Activated naive CD4-positive, alpha-beta T cell treated with anti-CD3 and anti-CD28 coated beads, Interleukin-2, amount 50 U/mL, for 72 hours (primary cell): ENCODE results near the gene DDX31. TPM values are rescaled to one million over a fixed set of nuclear protein-coding genes. Genes with fewer than 3 reads are reported as not detected.

Source experiments
- ATAC-seq, 2 donors: fragments of 150-1000 bp; cut with Tn5 transposase; 2 replicates each; pipeline ENCODE4 v1.10.0; 2021; ENCODE audit warnings: mild to moderate bottlenecking in 2 of 2, moderate library complexity in 2 of 2
- DNase-seq, 2 donors: peaks; one replicate each; pipeline ENCODE4 v3.0.0; 2021 to 2022; ENCODE audit warnings: low spot score in 2 of 2
- H3K27ac Mint-ChIP-seq, 2 donors: one replicate each; pipeline ENCODE4 v1.8.0; 2022; ENCODE audit warnings: mild to moderate bottlenecking in 2 of 2, mixed read lengths in 2 of 2
- H3K36me3 Mint-ChIP-seq, 2 donors: one replicate each; pipeline ENCODE4 v1.8.0; 2022; ENCODE audit warnings: mixed read lengths in 2 of 2
- H3K9me3 Mint-ChIP-seq, 2 donors: one replicate each; pipeline ENCODE4 v1.8.0; 2022; ENCODE audit warnings: mixed read lengths in 2 of 2
- total RNA-seq, 2 donors: library from RNA; stranded (reverse); gene quantifications; one replicate each; pipeline ENCODE4 v1.2.3, GENCODE V29; 2022

The DDX31 gene
- total RNA-seq, 2 donors from 2014 or later, result 13.8 to 17.8 TPM

DNA sequence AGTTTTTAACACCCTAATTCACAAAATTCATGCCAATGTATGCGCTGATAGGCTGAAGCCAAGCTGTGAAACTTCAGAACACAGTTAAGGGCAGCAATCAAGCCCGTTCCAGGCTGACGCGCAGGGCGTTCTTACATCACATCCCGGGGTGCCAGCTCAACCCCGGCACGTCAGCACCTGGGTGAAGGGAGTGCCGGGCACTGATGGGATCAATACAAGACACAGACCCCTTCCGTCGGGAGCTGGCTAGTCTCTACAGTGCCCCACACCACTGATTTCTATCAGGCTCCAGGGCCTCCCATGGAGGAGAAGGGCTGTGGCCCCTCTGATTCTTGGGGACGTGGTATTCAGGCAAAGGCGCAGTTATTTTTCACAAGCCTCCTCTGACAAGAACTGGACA is 75.4 kb downstream of the DDX31 start:
- Mint-ChIP-seq H3K9me3 (no peaks in the 10 kb centered on the region), H3K27ac (no peak overlapping the region), H3K36me3 (peaks cover 20 to 33% of the 10 kb centered on the region in 2 donors)
- DNase-seq (no peak), ATAC-seq (no peak)

DNA sequence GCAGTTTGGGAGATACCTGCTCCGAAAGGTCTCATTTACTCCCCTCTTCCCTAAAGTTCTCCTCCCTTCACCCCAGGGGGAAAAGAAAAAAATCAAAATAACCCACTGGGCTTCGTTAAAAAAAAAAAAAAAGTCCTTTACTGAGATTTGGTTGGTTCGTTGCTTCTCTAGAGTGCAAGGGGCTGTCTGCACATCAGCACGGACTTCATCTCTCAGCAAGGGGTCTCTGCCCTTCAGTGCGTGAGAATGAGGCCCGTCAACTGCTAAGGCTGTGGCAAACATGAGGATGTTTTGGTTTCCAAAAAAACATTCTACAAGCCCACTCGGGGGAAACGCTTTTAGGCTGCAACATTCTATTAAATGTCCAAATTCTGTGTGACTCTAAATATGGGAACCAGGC is 77.3 kb downstream of the DDX31 start:
- no peak for DNase-seq
- Mint-ChIP-seq H3K27ac (no peak overlapping the region), H3K9me3 (no peaks in the 10 kb centered on the region), H3K36me3 (peaks cover 20 to 24% of the 10 kb centered on the region in 2 donors)
- ATAC-seq, result no peak

DNA sequence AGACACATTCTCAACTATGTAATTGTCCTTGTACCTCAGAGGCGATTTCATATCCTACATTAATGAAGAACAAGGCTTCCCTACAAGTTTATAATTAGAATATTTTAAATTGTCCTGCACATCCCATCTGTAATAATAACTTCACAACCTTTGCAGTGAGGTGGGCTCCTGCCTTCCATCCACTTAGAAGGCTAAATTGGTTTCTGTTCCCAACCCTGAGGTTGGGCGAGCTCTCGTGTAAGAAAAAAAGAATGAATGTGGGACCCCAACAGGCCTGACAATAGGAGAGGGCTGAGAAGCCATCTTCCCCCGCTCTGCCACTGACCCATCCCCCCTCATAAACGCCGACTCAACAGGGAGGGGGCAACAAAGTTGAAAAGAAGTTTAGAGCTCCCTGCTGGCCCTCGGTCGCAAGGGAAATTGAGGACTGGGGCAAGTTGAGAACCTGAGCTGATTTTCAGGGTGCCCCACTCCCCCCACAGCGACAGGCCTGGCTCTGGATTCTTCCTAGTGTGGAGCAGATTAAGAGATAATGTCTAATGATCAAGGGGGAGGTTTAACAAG is 78.0 kb downstream of the DDX31 start:
- DNase-seq (no peak), ATAC-seq (no peak)
- H3K27ac Mint-ChIP-seq, result no peak overlapping the region
- H3K36me3 Mint-ChIP-seq, result peaks cover 20 to 24% of the 10 kb centered on the region in 2 donors
- H3K9me3 Mint-ChIP-seq, result no peaks in the 10 kb centered on the region

DNA sequence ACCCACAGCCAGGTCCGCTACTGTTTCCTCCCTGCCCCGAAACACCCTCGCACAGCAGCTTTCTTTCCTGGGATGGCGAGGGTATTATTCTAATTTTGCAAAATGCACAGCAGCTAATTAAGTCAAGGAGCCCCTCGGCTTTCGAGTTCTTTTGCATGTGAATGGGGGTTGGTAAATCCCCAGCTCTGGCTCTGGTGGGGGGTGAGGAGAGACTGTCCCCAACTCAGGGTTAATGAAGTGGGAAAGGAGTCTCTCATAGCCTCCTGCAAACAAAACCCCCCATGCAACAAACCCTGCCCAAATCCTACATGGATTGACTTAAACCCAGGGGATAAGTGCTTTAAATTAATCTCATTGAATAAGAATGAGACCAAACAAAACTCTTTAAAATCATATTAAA is 78.5 kb downstream of the DDX31 start:
- Mint-ChIP-seq H3K36me3 (peaks cover 15 to 21% of the 10 kb centered on the region in 2 donors), H3K27ac (no peak overlapping the region)
- no peak for ATAC-seq

DNA sequence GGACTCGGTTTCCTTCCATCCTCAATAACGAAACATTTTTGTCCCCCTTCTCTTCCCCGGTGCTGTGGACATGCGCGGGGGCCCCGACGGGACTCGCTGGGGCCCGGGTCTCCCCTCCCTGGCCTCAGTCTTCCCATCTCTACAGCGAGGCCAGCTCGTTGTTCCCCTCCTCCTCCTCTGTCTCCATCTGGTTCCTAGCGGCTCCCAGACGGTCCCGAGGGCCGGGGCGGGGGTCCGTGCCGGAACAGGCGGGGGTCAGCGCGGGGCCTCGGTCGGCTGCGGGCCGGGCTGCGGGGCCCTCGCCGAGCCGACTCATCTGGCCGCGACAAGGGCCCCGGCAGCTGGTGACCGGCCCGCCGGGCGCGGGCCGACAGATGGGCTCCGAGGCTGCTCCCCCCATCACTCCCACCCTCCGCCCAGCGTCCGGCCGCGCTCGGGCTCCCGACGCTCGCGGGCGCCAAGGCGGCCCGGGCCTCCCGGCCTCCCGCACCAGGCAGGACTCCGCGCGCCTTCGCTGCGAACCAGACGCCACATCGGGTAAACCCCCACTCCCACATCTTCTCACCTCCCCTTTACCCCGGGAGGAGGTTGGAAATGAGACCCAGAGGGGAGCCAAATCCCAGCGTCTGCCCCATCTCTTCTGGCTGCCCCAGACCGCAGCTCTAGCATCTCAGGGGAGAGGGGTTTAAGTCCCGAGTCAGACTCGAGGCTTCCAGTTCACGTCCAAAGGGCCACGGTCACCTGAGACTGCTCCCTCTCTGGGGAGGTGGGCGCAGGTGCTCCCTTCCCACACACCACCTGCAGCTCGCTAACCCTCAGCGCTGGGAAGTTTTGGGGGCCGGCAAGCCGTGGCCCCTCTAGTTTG is 79.2 kb downstream of the DDX31 start:
- DNase-seq (peak in 1 of 2 donors; percentile 4), ATAC-seq (no peak)
- no peaks in the 10 kb centered on the region for H3K9me3 Mint-ChIP-seq
- peaks cover 8 to 19% of the 10 kb centered on the region in 2 donors for H3K36me3 Mint-ChIP-seq
- no peak overlapping the region for H3K27ac Mint-ChIP-seq

More for the DNA sequence above, 78.5 kb downstream of the DDX31 start:
- H3K9me3 Mint-ChIP-seq, result no peaks in the 10 kb centered on the region
- DNase-seq, result no peak

DNA sequence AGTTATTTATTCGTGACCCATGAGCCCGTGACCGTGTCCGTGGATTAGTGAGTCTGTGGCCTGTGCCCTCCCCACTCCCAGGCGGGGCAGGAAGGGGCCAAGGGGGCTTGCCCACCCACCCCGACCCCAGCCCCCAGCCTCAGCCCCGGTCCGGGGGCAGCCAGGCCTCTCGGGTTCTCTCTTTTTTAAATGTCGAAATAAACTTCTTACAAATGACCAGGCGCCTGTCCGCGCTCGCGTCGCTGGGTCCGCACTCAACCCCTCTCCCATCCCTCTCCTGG is 79.8 kb downstream of the DDX31 start:
- H3K27ac Mint-ChIP-seq, result no peak overlapping the region
- peaks cover 8 to 14% of the 10 kb centered on the region in 2 donors for H3K36me3 Mint-ChIP-seq
- H3K9me3 Mint-ChIP-seq, result no peaks in the 10 kb centered on the region
- DNase-seq, result no peak
- no peak for ATAC-seq

DNA sequence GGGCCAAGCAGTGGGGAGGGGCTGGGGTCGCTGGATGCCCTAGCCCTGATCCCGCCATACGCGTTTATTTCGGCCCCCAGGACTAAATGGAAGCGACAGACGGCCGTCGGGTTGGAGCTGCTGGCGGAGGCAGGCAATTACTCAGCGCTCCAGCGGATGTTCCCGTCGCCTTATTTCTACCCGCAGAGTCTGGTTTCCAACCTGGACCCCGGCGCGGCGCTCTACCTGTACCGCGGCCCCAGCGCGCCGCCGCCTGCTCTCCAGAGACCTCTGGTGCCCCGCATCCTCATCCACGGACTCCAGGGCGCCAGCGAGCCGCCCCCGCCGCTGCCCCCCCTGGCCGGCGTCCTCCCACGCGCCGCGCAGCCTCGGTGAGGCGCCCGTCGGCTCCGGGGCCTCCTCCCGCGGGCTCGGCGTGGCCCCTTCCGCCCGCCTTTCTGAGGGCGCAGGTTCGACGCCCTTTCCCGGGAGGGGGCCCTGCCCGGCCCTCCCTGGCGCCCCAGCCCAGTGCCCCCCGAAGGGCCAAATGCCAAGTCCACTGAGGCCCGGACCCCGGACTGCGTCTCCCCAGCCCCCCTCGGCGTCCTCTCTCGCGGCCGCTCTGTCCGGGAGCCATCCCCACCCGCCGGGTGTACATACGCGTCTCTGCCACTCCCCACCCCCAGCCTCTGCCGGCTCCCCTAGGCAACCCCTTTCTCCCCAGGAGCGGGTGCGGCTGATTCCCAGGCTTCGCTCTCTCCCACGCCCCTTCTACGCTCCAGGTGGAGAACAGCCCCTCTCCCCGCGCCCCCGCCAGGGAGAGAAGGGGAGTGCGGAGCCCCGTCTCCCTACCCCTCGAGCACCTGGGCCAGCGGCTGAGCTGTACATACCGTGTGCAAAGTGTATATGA is 80.4 kb downstream of the DDX31 start:
- DNase-seq (peak in 1 of 2 donors; percentile 11), ATAC-seq (peak in 1 of 2 donors; percentile 14)
- Mint-ChIP-seq H3K9me3 (no peaks in the 10 kb centered on the region), H3K36me3 (peaks cover 8 to 9% of the 10 kb centered on the region in 2 donors), H3K27ac (no peak overlapping the region)

DNA sequence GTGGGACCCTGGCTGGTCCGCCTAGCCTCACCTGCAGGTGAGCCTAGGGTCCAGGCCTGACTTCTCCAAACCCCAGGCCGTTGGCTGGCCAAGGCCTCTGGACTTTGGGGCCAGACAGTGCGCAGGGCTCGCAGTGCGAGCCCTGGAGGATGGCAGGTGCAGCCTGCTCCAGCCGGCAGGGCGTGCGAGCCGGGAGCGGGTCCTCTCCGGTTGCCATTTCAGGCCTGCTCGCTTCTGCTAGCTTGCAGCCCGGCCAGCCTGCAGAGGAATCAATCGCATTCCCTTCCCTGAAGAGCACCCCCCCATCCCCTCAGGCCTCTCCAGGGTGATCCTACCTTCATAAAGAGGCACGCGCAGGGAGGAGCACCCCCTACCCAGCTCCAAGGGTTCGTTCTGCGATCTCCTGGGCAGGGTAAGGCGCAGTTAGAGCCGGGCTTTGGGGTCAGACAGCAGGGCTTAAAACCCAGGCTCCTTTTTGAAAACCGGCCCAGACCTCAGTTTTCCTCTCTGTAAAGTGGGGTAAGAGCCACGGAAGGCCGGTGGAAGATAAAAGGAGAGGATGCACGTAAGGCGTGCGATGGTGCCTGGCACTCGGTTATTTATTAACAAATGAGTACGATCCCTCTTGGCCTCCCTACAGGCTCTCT is 81.2 kb downstream of the DDX31 start:
- Mint-ChIP-seq H3K9me3 (no peaks in the 10 kb centered on the region), H3K36me3 (peaks cover 4 to 10% of the 10 kb centered on the region in 2 donors), H3K27ac (no peak overlapping the region)
- DNase-seq (peak in 1 of 2 donors; percentile 10), ATAC-seq (no peak)

DNA sequence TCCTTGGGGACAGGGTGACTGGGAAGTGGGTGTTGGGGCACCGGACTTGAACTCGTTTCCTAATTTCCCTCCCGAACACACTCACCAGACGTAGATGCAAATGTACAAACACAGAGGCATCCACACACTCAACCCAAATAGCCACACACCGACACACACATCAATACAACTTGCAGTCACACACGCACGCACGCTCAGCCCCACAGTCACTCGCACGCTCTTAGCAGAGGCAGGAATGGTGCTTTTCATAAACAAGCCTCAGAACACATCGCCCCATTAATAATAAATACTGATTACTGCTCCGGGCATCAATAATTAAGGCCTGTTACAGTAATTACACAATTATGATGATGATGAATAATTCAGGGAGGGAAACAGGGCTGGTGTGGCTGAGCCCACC is 81.7 kb downstream of the DDX31 start:
- no peak for DNase-seq
- no peak for ATAC-seq
- Mint-ChIP-seq H3K9me3 (no peaks in the 10 kb centered on the region), H3K36me3 (peaks cover 0 to 11% of the 10 kb centered on the region in 2 donors), H3K27ac (no peak overlapping the region)

DNA sequence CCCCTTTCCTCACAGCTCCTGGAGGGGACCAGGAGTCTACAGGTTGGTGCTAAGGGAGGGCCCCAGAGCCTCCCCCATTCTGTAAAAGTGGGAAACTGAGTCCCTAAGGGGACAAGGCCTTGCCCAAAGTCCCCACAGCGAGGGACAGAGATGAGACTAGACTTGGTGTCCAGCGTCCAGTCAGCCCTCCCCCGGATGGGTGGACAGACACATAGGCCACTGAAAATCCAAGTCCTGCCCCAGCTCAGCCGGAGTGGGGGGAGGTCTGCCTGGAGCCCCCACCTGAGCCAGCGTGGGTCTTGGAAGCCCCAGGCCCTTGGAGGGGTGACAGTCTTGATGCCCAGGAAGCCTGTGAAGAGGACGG is 82.2 kb downstream of the DDX31 start:
- ATAC-seq, result no peak
- DNase-seq, result peak in 1 of 2 donors; percentile 6
- Mint-ChIP-seq H3K9me3 (no peaks in the 10 kb centered on the region), H3K27ac (no peak overlapping the region), H3K36me3 (peaks cover 0 to 11% of the 10 kb centered on the region in 2 donors)

DNA sequence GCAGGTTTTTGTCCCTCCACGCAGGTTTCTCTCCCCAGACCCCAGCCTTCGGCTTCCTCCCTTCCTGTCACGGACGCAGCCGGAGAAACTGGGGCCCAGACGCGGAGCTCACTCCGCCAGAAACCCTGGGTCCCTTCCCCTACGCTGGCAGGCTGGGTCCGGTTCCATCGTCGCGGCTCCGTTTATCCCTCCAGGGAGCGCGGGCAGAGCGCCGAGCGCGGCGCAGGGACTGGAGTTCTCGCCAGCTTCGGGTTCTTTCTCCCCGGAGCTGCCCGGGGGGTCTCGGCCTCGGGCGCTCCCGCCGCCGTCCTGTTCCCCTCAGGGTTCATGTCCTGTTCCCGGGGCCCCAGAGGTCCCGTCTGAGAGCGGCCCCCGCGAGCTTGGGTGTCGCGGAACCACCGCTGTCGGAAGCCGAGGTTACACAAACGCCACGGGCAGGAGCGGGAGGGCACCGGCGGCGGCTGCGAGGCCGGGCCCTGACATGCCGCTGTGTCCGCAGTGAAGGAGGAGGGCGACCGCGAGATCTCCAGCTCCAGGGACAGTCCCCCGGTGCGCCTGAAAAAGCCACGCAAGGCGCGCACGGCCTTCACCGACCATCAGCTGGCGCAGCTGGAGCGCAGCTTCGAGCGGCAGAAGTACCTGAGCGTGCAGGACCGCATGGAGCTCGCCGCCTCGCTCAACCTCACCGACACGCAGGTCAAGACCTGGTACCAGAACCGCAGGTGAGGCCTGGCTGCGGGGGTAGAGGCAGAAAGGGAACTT is 82.8 kb downstream of the DDX31 start:
- H3K27ac Mint-ChIP-seq, result no peak overlapping the region
- no peaks in the 10 kb centered on the region for H3K9me3 Mint-ChIP-seq
- ATAC-seq, result peak in 1 of 2 donors; percentile 36
- H3K36me3 Mint-ChIP-seq, result peaks cover 0 to 11% of the 10 kb centered on the region in 2 donors
- DNase-seq, result peak in 1 of 2 donors; percentile 15

DNA sequence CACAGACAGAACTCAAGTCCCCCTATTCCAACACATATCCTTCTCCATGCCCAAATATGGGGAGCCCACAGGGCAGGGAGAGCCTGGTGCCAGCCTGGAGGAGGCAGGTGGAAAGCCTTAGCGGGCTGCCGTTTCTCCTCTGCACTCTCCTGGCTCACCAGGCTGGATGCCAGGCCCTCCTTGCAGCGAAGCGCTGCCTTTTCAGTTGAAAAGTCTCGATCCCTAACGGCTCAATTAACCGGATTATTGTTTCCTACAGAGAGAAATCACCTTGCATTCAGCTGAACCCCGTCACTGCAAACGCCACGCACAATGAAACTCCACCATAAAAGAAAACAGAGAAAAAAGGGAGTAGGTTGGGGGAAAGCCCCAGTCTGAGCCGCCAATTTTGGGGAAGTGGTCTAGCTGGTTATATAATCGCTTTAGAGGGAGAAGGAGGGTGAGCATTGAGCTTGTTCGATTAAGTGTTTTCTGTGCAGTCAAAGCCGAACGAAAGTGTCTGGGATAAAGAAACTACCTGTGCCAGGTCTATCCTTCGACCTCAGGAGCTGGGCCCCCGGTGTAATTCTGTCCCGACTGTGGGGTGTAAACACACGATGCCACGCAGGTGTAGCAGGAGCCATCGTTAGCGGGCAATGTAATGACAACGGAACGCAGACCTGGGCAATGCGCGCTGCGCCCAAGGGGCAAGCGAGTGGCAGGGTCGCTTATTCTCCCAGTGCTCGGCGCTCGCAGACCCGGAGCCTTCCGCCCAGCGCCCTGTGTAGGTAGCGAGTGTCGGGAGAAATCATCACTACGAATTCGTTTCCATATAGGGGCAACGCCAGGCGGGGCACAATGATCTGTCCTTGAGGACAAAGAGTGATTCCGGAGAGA is 83.6 kb downstream of the DDX31 start:
- ATAC-seq (no peak), DNase-seq (peak in 1 of 2 donors; percentile 11)
- H3K9me3 Mint-ChIP-seq, result no peaks in the 10 kb centered on the region
- peak overlapping the region in 1 of 2 donors; percentile 2 for H3K27ac Mint-ChIP-seq
- peaks cover 0 to 15% of the 10 kb centered on the region in 2 donors for H3K36me3 Mint-ChIP-seq

DNA sequence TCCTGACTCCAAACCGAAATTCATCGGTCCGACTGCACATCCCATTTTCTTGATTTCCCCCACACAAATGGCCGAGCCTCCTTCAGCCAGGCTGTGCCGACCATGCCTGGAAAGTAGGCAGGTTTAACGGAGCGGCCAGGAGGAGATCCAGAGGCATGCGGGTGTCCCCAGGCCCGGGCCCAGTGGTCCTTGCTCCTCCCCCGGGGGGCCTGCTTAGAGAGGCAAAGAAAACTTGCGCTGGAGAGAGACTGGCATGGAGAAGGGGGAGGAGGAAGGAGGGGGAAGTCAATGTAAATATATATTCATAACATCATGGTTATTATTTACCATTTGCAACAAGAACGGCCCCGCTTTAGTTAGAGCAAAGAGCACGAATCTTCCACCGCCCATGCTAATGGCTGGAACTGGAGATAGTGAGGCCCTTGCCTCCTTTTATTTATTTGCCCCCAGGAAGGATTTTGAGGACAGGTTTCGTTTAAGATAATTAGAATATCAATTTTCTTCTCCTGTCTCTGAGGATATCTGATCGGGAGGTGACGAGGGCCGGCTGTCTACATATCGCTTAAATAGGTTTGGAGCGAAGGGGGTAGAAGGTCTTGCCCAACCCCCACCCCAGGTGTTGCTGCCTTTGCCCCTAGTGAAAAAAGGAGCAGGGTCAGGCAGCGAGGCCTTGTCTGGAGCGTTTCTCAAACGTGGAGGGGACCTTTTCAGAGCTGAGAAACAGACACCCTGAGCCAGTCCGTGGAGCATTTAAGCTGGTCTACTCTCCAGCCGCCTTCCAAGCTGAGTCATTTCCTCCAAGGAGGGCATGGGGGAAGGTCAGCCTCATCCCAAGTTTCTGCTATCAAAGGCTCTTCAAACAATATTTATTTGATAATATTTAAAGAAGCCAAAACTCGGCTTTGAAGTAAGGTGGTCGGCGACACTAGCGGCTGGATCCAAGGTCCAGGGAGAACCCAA is 84.9 kb downstream of the DDX31 start:
- no peak overlapping the region for H3K27ac Mint-ChIP-seq
- DNase-seq, result no peak

DNA sequence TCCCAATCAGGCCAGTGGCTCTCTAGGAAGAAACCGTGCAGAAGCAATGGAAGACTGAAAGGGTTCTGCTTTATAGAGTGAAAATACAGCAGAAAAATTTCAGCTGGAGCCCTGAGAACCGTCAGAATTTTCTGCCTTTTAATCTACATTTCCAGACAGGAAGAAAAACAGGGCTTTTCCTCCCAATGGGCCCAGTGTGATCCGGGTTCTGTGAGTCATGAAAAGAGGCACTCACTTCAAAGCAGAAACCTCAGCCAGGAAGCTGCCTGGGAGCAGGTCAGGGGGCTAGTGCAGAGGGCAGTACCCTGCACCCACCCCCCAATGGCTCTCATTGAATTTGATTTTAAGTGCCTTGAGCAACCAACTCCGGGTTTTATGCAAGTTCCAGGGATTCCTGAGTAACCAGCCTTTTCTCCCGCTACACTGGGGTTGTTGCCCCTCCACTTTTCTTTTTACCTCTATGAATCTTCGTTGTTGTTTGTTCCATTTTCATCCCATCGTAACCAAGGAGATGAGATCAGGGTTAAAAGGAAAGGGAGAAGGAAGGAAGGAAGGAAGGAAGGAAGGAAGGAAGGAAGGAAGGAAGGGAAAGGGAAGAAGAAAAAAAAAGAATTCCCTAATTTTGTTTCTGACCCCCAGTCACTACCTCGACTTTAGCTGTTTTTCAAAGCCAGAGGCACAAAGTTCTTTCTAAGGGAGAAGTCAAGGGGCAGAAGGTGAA is 86.0 kb downstream of the DDX31 start:
- Mint-ChIP-seq H3K27ac (no peak overlapping the region), H3K36me3 (peaks cover 0 to 17% of the 10 kb centered on the region in 2 donors)
- ATAC-seq, result no peak

More for the DNA sequence above, 84.9 kb downstream of the DDX31 start:
- no peak for ATAC-seq
- H3K36me3 Mint-ChIP-seq, result peaks cover 0 to 15% of the 10 kb centered on the region in 2 donors
- H3K9me3 Mint-ChIP-seq, result no peaks in the 10 kb centered on the region

More for the DNA sequence above, 86.0 kb downstream of the DDX31 start:
- H3K9me3 Mint-ChIP-seq, result no peaks in the 10 kb centered on the region
- DNase-seq, result no peak
